ENCODE data around the gene LMOD2.

GRCh38 chr7:123711832-123712293 is 56.2 kb downstream of the LMOD2 start:
- TF ChIP-seq, protein P1, sequence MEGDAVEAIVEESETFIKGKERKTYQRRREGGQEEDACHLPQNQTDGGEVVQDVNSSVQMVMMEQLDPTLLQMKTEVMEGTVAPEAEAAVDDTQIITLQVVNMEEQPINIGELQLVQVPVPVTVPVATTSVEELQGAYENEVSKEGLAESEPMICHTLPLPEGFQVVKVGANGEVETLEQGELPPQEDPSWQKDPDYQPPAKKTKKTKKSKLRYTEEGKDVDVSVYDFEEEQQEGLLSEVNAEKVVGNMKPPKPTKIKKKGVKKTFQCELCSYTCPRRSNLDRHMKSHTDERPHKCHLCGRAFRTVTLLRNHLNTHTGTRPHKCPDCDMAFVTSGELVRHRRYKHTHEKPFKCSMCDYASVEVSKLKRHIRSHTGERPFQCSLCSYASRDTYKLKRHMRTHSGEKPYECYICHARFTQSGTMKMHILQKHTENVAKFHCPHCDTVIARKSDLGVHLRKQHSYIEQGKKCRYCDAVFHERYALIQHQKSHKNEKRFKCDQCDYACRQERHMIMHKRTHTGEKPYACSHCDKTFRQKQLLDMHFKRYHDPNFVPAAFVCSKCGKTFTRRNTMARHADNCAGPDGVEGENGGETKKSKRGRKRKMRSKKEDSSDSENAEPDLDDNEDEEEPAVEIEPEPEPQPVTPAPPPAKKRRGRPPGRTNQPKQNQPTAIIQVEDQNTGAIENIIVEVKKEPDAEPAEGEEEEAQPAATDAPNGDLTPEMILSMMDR (conservative IDR thresholded peaks at IDR 0.05; ENCODE audit: low read length): no peak
- no peak for TF ChIP-seq EZH2phosphoT487 (IDR thresholded peaks at IDR 0.05; ENCODE audit: borderline replicate concordance)
